GM12878 (cell line): ENCODE results near the gene FRAS1. TPM values are rescaled to one million over a fixed set of nuclear protein-coding genes. Genes with fewer than 3 reads are reported as not detected.

ENCODE experiments used
- ATAC-seq: fragments of 200-7000 bp; cut with Tn5 transposase; 3 replicates; pipeline ENCODE4 v1.9.1; 2020; ENCODE audit warnings: mild to moderate bottlenecking, moderate library complexity
- BruUV-seq: library from RNA; stranded (reverse); fragments of 400-500 nt; replicated peaks from 2 replicates; lab custom pipeline; 2021; lab: Mats Ljungman, UMichigan
- CTCF ChIA-PET: fragments of 300-600 bp; sonication (Branson Sonifier 250); formaldehyde crosslinking; extraction: SDS; loops from one replicate; lab custom pipeline; 2021; ENCODE audit warnings: inconsistent platforms; lab: Yijun Ruan, JAX
- POLR2A ChIA-PET: fragments of 350-600 bp; formaldehyde crosslinking; extraction: SDS; loops from one replicate; lab custom pipeline; 2021; ENCODE audit warnings: inconsistent platforms; lab: Charles Lee
- RAD21 ChIA-PET: fragments of 300-600 bp; sonication (Branson Sonifier 250); formaldehyde crosslinking; loops from one replicate; lab custom pipeline; 2023; ENCODE audit warnings: antibody characterized with exemption; ENCODE audit not compliant: unreplicated experiment; lab: Charles Lee
- SMC1A ChIA-PET: fragments of 300-600 bp; sonication (Branson Sonifier 250); formaldehyde crosslinking; loops from one replicate; lab custom pipeline; 2023; ENCODE audit not compliant: unreplicated experiment, uncharacterized antibody; lab: Charles Lee
- DNase-seq: peaks from one replicate; pipeline ENCODE4 v3.0.0-alpha.2; 2011; ENCODE audit warnings: low read depth, low spot score
- FAIRE-seq: peaks from 3 replicates; lab custom pipeline; 2011; peaks lifted over from hg19 to GRCh38; lab: Jason Lieb, UNC
- H2AFZ ChIP-seq: 2 replicates; pipeline ENCODE4 v1.6.0; 2011; ENCODE audit warnings: low read depth, low read length, control low read depth; ENCODE audit not compliant: control insufficient read depth
- H3K27ac ChIP-seq: 2 replicates; pipeline ENCODE4 v1.5.1; 2011; ENCODE audit warnings: control low read depth; ENCODE audit not compliant: control insufficient read depth, insufficient read depth
- H3K27me3 ChIP-seq, 2 experiments: replicated peaks in 1 of 2; 2 replicates each; pipeline versions ENCODE4 v1.6.0 to v1.6.1; 2011; ENCODE audit warnings: low read length in 1 of 2; ENCODE audit not compliant: control insufficient read depth in 2 of 2, insufficient read depth in 2 of 2
- H3K36me3 ChIP-seq, 2 experiments: 2 replicates each; pipeline ENCODE4 v1.5.1; 2011; ENCODE audit warnings: low read length in 1 of 2; ENCODE audit not compliant: control insufficient read depth in 2 of 2, insufficient read depth in 2 of 2
- H3K4me1 ChIP-seq: 2 replicates; pipeline ENCODE4 v1.6.1; 2011; ENCODE audit warnings: mild to moderate bottlenecking, low read length, moderate library complexity, mixed read lengths; ENCODE audit not compliant: control insufficient read depth, insufficient read depth
- H3K4me2 ChIP-seq: 2 replicates; pipeline ENCODE4 v1.6.0; 2011; ENCODE audit warnings: control low read depth; ENCODE audit not compliant: control insufficient read depth, insufficient read depth
- H3K4me3 ChIP-seq: fragments of 200-600 bp; sonication (generic); 2 replicates; pipeline ENCODE4 v1.5.1; 2016
- H3K79me2 ChIP-seq: 2 replicates; pipeline ENCODE4 v1.6.0; 2011; ENCODE audit warnings: low read length; ENCODE audit not compliant: control insufficient read depth, insufficient read depth
- H3K9ac ChIP-seq: 2 replicates; pipeline ENCODE4 v1.8.0; 2011; ENCODE audit warnings: low read length, control low read depth, mixed read lengths; ENCODE audit not compliant: control insufficient read depth, insufficient read depth
- H3K9me3 ChIP-seq: replicated peaks from 3 replicates; pipeline ENCODE4 v1.5.1; 2011; ENCODE audit warnings: mild to moderate bottlenecking, low read length; ENCODE audit not compliant: control insufficient read depth, insufficient read depth
- H4K20me1 ChIP-seq: 2 replicates; pipeline ENCODE4 v1.6.0; 2011; ENCODE audit not compliant: control insufficient read depth, insufficient read depth
- ATF2 ChIP-seq: IDR thresholded peaks from 2 replicates; pipeline ENCODE4 v1.6.1; 2012; ENCODE audit warnings: low read length, inconsistent platforms
- CEBPZ ChIP-seq: fragments of 150-350 bp; IDR thresholded peaks from 2 replicates; pipeline ENCODE4 v1.6.1; 2016; ENCODE audit warnings: low read depth, low read length
- IKZF2 ChIP-seq, 2 experiments: fragments of 450-650 bp; IDR thresholded peaks; 2 replicates each; pipeline ENCODE4 v1.6.1; 2017; ENCODE audit warnings: mild to moderate bottlenecking in 2 of 2, moderate library complexity in 2 of 2
- NR2C1 ChIP-seq: fragments of 450-650 bp; IDR thresholded peaks from 2 replicates; pipeline ENCODE4 v1.6.1; 2017; ENCODE audit warnings: antibody characterized with exemption, mild to moderate bottlenecking, moderate library complexity
- SP1 ChIP-seq: IDR thresholded peaks from one replicate; pipeline ENCODE4 v1.6.1; 2011; ENCODE audit warnings: low read depth, low read length
- ZNF274 ChIP-seq: IDR thresholded peaks from one replicate; pipeline ENCODE4 v1.8.0; 2011; ENCODE audit not compliant: insufficient read length, insufficient read depth
- ZNF592 ChIP-seq: fragments of 450-650 bp; IDR thresholded peaks from 2 replicates; pipeline ENCODE4 v1.6.1; 2017; ENCODE audit warnings: mild to moderate bottlenecking, moderate library complexity
- ZNF687 ChIP-seq: fragments of 450-650 bp; IDR thresholded peaks from 2 replicates; pipeline ENCODE4 v1.6.1; 2017; ENCODE audit warnings: mild to moderate bottlenecking, moderate library complexity
- WGBS: methylation state at CpG from one replicate; pipeline ENCODE4 v1.1.6; 2016; ENCODE audit warnings: low lambda C conversion rate; ENCODE audit not compliant: insufficient replicate concordance, insufficient coverage; ENCODE audit errors: missing lambda C conversion rate; 5-methylcytosine and 5-hydroxymethylcytosine counted together
- in situ Hi-C: fragments of 300-500 bp; cut with MboI; formaldehyde crosslinking; loops from 9 replicates; pipeline ENCODE4 v1.14.3; 2018; ENCODE audit warnings: mixed read lengths
- intact Hi-C: fragments of 100-400 bp; cut with micrococcal nuclease; formaldehyde crosslinking; loops from one replicate; pipeline ENCODE4 v1.14.2; 2022; ENCODE audit not compliant: unreplicated experiment
- polyA plus RNA-seq, 11 experiments: library from polyadenylated mRNA; depleted of rRNA in 4 of 11; unstranded in 6 of 11; stranded (reverse) in 5 of 11; fragments of >200 nt; fragmentation: Nextera tagmentation in 4 of 11; fragmentation: Illumina TruSeq in 1 of 11; extraction: Ambion mirVana in 4 of 11; extraction: Trizol in 1 of 11; gene quantifications; 1 replicate in 1 of 11; 2 replicates in 10 of 11; pipeline versions ENCODE4 v1.2.1 to v1.2.3, GENCODE V29; 2011 to 2016; ENCODE audit warnings: inconsistent platforms in 2 of 11, missing spikeins in 2 of 11, low read depth in 1 of 11
- total RNA-seq, 4 experiments: library from RNA; depleted of rRNA in 3 of 4; stranded (reverse); fragments of >200 nt in 3 of 4; fragmentation: Illumina TruSeq in 1 of 4; extraction: Trizol in 1 of 4; gene quantifications; 2 replicates each; pipeline versions ENCODE4 v1.2.1 to v1.2.3, GENCODE V29; 2013 to 2021

FRAS1 gene
- total and polyA plus RNA-seq, 10 of the 15 experiments (the other 5 are each of a cell fraction or from before 2014, with no cell fraction given) = 0.08 to 11.7 (median 0.20) TPM

- intact Hi-C loops = no loop called here
- no peaks in the 10 kb centered on the region for H3K27me3 ChIP-seq
- TF ChIP-seq CEBPZ (no peak), ZNF592 (no peak), ATF2 (no peak), IKZF2 (IDR thresholded peaks at IDR 0.05) (0 out of 4 replicates have a peak, but pooled peaks of 1 of the 2 experiments have one; percentile 12), ZNF687 (no peak), ZNF274 (no peak), NR2C1 (no peak), SP1 (no peak)
Observed at GRCh38 chr4:78129383-78130108, 72.4 kb downstream of the FRAS1 start.

More at GRCh38 chr4:78129383-78130108, 72.4 kb downstream of the FRAS1 start:
- no TSS peak for BruUV-seq
- Histone ChIP-seq H4K20me1 (no peaks in the 10 kb centered on the region), H3K36me3 (no peaks in the 10 kb centered on the region), H3K9ac (no peak overlapping the region), H3K4me1 (no peaks in the 10 kb centered on the region), H3K4me3 (no peak overlapping the region), H3K4me2 (no peak overlapping the region), H3K9me3 (no peaks in the 10 kb centered on the region), H2AFZ (no peak overlapping the region), H3K79me2 (no peaks in the 10 kb centered on the region), H3K27ac (no peak overlapping the region)
- in situ Hi-C loops = loop anchor here (10.0 kb wide), 1 partner anchor 55 kb away; no protein-coding TSS in a partner anchor
- WGBS = 36% methylated on average over 1 of the region's 1 CpG
- ATAC-seq (peak; percentile 90), FAIRE-seq (no peak), DNase-seq (no peak)
- ChIA-PET POLR2A (interaction anchor here (0.8 to 1.3 kb wide), 4 partner anchors 10 to 76 kb away, joined by 3 to 4 read pairs (median 3); no protein-coding TSS in a partner anchor), CTCF (interaction anchor here (0.8 to 1.9 kb wide), 6 partner anchors 10 to 490 kb away, joined by 3 to 12 read pairs (median 4); no protein-coding TSS in a partner anchor), RAD21 (interaction anchor here (1.1 to 2.4 kb wide), 9 partner anchors 9 to 190 kb away, joined by 3 to 11 read pairs (median 6); no protein-coding TSS in a partner anchor), SMC1A (interaction anchor here (0.8 to 2.5 kb wide), 19 partner anchors 9 to 345 kb away, joined by 3 to 12 read pairs (median 4); no protein-coding TSS in a partner anchor)
